ENCODE data around the gene IFNL1. TPM values are rescaled to one million over a fixed set of nuclear protein-coding genes. Genes with fewer than 3 reads are reported as not detected.
"Not testable (repeated sequence)": the region's sequence is repeated elsewhere in the genome, so short reads cannot be mapped to it uniquely, and the experiment has no call there.

IFNL1 gene
- total RNA-seq, 1 donor from 2014 or later = not detected

DNA sequence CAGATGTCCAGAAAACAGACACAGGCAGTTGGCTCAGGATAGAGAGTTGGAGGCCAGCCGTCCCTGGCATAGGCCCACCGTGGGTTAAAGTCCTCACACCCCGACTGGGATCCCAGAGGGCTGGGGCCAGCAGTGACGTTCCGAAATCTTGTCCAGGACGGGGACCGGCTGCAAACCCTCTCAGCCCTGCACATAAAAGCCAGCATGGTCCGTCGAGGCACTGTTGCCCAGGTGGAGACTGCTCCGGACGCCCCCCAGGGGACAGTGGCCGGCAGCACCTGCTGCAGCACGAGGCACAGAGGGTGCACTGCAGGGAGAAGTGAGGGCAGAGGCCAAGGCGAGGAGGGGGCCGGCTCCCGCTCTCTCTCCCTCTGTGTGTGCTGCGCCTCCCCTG is 32.3 kb upstream of the IFNL1 start:
- intact Hi-C loops (cut with micrococcal nuclease) = no loop called here

DNA sequence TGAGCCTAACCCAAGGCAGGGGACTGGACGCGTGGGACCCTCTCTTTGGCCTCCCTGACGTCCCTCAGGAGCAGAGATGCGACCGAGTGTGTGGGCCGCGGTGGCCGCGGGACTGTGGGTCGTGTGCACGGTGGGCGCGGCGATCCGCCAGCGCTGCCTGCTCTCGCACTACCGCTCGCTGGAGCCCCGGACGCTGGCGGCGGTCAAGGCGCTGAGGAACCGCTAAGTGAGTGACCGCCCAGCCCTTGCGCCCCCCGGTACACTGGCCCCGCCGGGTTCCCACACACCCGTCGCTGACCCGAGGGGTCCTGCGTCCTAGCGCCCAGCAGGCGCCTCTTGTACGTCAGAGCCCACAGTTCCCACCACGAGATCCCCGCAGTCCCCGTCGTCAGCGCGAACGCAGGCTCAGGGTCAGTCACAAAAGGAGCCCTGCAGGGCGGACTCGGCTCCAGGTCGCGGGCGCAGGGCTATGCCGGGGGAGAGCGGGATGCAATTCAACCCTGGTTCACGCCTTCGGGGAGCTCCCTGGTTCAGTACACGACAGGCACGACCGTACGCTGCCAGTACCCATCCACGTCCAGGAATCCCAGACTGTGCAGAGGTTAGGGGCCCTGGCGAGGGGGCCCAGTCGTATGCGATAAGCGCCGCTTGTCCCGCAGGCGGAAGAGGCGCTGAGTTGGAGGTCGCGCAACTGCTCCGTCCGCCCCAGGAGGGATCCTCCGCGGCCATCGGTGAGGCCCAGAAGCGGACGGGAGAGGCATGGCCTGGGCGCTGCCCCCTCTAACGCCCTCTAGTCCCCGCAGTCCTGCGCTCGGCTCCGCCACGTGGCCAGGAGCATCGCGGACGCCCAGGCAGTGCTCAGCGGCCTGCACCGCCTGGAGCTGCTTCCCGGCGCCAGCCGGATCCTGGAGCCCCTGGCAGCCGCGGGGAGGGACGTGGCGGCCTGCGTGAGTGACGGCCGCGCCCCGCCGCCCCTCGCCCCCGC is 31.6 kb upstream of the IFNL1 start:
- H3K27me3 Mint-ChIP-seq (ENCODE audit: low read depth) = peaks cover 43% of the 10 kb centered on the region
- intact Hi-C loops (cut with micrococcal nuclease) = no loop called here
- H3K4me3 Mint-ChIP-seq (ENCODE audit: low read depth) = no peak overlapping the region
- peaks cover 2% of the 10 kb centered on the region for H3K4me1 Mint-ChIP-seq (ENCODE audit: low read depth)
- no peaks in the 10 kb centered on the region for H3K9me3 Mint-ChIP-seq
- H3K36me3 Mint-ChIP-seq (ENCODE audit: low read depth) = no peaks in the 10 kb centered on the region
- H3K27ac Mint-ChIP-seq = no peak overlapping the region
- no peak for DNase-seq (ENCODE audit: low spot score)

More for the DNA sequence above, 32.3 kb upstream of the IFNL1 start:
- H3K4me3 Mint-ChIP-seq (ENCODE audit: low read depth) = no peak overlapping the region
- H3K27me3 Mint-ChIP-seq (ENCODE audit: low read depth) = peaks cover 43% of the 10 kb centered on the region
- no peak for DNase-seq (ENCODE audit: low spot score)
- H3K36me3 Mint-ChIP-seq (ENCODE audit: low read depth) = no peaks in the 10 kb centered on the region
- H3K27ac Mint-ChIP-seq = no peak overlapping the region
- H3K4me1 Mint-ChIP-seq (ENCODE audit: low read depth) = peaks cover 2% of the 10 kb centered on the region
- H3K9me3 Mint-ChIP-seq = no peaks in the 10 kb centered on the region

DNA sequence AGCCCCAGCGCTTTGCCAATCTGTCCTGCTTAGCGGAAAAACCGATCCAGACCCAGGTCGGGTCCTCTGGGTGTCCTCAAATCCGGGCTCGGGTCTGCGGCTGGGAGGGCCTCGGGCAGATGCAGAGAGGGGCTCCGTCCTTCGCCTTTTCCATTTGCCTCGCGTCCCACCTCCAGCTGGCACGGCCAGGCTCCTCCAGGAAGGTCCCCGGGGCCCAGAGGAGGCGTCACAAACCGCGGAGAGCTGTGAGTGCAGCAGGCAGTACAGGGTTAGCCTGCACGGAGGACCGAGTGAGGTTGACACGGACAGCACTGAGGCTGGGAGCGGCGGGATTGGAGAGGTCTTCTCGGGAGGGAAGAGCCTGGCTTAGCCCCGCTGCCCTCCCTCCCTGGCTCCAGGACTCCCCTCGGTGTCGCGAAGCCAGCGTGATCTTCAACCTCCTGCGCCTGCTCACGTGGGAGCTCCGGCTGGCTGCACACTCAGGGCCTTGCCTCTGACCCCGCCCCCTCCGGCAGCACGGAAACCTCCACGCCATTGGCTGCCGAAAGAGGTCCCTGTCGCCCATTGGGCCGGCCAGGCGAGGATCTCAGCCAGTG is 30.8 kb upstream of the IFNL1 start:
- intact Hi-C loops (cut with micrococcal nuclease) = no loop called here
- Mint-ChIP-seq H3K27ac (no peak overlapping the region), H3K4me1 (ENCODE audit: low read depth) (peaks cover 2% of the 10 kb centered on the region), H3K4me3 (ENCODE audit: low read depth) (no peak overlapping the region), H3K36me3 (ENCODE audit: low read depth) (no peaks in the 10 kb centered on the region), H3K9me3 (no peaks in the 10 kb centered on the region), H3K27me3 (ENCODE audit: low read depth) (peaks cover 43% of the 10 kb centered on the region)
- DNase-seq (ENCODE audit: low spot score) = no peak

DNA sequence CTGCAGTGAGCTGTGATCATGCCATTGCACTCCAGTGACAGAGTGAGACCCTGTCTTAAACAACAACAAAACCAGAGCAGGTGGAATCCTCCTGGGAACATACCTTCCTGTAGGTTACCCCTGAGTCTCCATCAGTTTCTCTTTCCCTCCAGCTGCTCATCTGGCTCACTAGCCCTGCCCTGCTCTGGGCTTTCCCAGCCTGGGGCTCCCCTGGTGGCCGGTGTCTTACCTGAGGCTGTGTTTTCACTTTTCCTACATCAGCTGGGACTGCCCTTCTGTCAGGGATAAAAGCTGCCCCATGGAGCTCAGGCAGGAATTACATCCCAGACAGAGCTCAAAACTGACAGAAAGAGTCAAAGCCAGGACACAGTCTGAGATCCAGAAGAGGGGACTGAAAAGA is 28.1 kb upstream of the IFNL1 start, which contains the start of gene IFNL2:
Gene IFNL2 (plus strand): TSS at position 312 of the 400 bp plus-strand sequence. CDS start 173 bp downstream, outside the sequence.
- H3K27ac Mint-ChIP-seq; DNase-seq (ENCODE audit: low spot score); H3K4me3 Mint-ChIP-seq (ENCODE audit: low read depth); H3K4me1 Mint-ChIP-seq (ENCODE audit: low read depth); intact Hi-C loops (cut with micrococcal nuclease); H3K9me3 Mint-ChIP-seq; H3K36me3 Mint-ChIP-seq (ENCODE audit: low read depth): not testable (repeated sequence)
- H3K27me3 Mint-ChIP-seq (ENCODE audit: low read depth) = peaks cover 27% of the 10 kb centered on the region

DNA sequence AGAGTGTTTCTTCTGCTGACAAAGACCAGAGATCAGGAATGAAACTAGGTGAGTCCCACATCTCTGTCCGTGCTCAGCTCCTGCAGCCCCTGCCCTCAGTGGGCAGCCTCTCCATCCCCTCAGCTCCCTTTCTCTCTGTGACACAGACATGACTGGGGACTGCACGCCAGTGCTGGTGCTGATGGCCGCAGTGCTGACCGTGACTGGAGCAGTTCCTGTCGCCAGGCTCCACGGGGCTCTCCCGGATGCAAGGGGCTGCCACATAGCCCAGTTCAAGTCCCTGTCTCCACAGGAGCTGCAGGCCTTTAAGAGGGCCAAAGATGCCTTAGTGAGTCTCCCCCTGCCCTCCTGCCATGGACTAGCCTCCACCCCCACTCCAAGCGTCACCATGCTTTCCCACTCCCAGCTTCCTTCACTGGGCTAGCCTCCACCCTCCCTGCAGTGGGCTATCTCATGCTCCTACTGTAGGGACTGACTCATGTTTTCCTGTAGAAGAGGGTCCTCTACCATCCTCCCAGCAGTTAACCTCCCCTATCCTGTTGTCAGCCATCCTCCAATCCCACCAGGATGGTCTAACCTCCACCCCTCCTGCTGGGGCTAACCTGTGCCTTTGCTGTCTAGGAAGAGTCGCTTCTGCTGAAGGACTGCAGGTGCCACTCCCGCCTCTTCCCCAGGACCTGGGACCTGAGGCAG is 27.5 kb upstream of the IFNL1 start:
- H3K4me3 Mint-ChIP-seq (ENCODE audit: low read depth); H3K4me1 Mint-ChIP-seq (ENCODE audit: low read depth); H3K27ac Mint-ChIP-seq; DNase-seq (ENCODE audit: low spot score); intact Hi-C loops (cut with micrococcal nuclease); H3K9me3 Mint-ChIP-seq; H3K36me3 Mint-ChIP-seq (ENCODE audit: low read depth): not testable (repeated sequence)
- peaks cover 22% of the 10 kb centered on the region for H3K27me3 Mint-ChIP-seq (ENCODE audit: low read depth)

DNA sequence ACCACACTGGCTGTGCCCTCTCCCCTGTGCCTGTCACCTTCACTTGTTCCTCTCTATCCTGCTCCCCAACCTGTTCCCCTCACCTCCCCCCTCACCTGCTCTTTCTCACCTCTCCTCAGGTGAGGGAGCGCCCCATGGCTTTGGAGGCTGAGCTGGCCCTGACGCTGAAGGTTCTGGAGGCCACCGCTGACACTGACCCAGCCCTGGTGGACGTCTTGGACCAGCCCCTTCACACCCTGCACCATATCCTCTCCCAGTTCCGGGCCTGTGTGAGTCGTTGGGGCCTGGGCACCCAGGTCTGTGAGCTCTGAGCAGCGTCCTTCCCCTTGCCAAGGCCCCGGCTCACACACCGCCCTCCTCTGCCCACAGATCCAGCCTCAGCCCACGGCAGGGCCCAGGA is 26.8 kb upstream of the IFNL1 start:
- DNase-seq (ENCODE audit: low spot score); H3K4me1 Mint-ChIP-seq (ENCODE audit: low read depth); H3K4me3 Mint-ChIP-seq (ENCODE audit: low read depth); H3K36me3 Mint-ChIP-seq (ENCODE audit: low read depth); intact Hi-C loops (cut with micrococcal nuclease); H3K9me3 Mint-ChIP-seq; H3K27ac Mint-ChIP-seq: not testable (repeated sequence)
- H3K27me3 Mint-ChIP-seq (ENCODE audit: low read depth) = peaks cover 16% of the 10 kb centered on the region

DNA sequence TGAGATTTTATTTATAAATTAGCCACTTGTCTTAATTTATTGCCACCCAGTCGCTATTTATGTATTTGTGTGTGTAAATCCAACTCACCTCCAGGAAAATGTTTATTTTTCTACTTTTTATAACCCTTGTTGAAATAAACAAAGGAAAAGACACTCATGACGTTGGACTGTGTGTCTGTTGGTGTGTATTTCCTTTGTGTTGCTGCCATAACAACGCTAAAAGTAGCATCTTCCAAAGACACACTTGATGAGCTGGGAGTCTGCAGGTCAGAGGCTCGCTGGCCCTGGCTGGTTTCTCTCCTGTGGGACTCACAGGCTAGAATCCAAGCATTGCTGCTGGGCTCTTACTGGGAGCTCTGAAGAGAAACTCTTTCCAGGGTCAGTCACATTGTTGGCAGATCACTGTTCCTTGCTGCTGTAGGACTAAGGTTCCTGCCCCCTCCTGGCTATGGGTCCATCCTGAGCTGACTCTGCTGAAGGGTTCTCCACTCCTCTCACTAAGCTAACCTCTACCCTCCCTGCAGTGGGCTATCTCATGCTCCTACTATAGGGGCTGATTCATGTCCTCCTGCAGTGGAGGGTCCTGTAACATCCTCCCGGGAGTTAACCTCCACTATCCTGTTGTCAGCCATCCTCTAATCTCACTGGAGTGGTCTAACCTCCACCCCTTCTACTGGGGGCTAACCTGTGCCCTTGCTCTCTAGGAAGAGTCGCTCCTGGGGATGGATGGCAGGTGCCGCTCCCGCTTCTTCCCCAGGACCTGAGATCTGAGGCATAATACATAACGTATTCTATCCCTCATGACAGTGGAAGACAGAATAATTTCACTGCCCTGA is 26.0 kb upstream of the IFNL1 start:
- intact Hi-C loops (cut with micrococcal nuclease) = no loop called here
- no peak overlapping the region for H3K27ac Mint-ChIP-seq
- H3K4me3 Mint-ChIP-seq (ENCODE audit: low read depth) = no peak overlapping the region
- no peak for DNase-seq (ENCODE audit: low spot score)
- H3K9me3 Mint-ChIP-seq = no peaks in the 10 kb centered on the region
- no peaks in the 10 kb centered on the region for H3K4me1 Mint-ChIP-seq (ENCODE audit: low read depth)
- peaks cover 11% of the 10 kb centered on the region for H3K27me3 Mint-ChIP-seq (ENCODE audit: low read depth)
- no peaks in the 10 kb centered on the region for H3K36me3 Mint-ChIP-seq (ENCODE audit: low read depth)

DNA sequence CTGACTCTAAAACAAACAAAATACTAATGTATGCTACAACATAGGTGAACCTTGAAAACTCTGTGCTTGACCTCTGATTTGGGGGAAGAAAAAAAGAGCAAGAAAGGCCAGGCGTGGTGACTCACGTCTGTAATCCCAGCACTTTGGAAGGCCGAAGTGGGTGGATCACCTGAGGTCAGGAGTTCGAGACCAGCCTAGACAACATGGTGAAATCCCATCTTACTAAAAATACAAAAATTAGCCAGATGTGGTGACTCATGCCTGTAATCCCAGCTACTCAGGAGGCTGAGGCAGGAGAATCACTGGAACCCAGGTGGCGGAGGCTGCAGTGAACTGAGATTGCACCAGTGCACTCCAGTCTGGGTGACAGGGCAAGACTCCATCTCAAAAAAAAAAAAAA is 22.3 kb upstream of the IFNL1 start:
- DNase-seq (ENCODE audit: low spot score); H3K36me3 Mint-ChIP-seq (ENCODE audit: low read depth); H3K27ac Mint-ChIP-seq; H3K4me1 Mint-ChIP-seq (ENCODE audit: low read depth); H3K9me3 Mint-ChIP-seq; H3K4me3 Mint-ChIP-seq (ENCODE audit: low read depth); intact Hi-C loops (cut with micrococcal nuclease): not testable (repeated sequence)
- peaks cover 12% of the 10 kb centered on the region for H3K27me3 Mint-ChIP-seq (ENCODE audit: low read depth)

DNA sequence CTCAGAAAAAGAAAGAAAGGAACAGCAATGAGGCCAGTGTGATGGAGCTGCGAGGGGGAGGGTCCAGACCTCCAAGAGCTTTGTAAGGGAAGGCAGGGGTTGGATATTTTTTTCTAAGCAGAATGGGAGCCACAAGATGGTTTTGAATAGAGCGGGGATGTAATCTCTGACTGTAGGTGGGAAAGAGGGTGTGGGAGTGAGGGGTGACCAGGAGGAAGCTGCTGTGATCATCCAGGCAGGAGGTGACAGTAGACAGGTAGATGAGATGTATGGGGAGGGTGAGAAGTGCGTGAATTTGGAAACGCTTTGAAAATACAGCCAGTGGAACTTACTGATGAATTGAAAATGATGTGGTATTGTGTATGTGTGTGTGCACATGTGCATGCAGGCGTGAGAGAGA is 20.6 kb upstream of the IFNL1 start:
- Mint-ChIP-seq H3K9me3 (no peaks in the 10 kb centered on the region), H3K27me3 (ENCODE audit: low read depth) (peaks cover 13% of the 10 kb centered on the region), H3K4me3 (ENCODE audit: low read depth) (no peak overlapping the region), H3K4me1 (ENCODE audit: low read depth) (no peaks in the 10 kb centered on the region), H3K27ac (no peak overlapping the region), H3K36me3 (ENCODE audit: low read depth) (no peaks in the 10 kb centered on the region)
- DNase-seq (ENCODE audit: low spot score) = no peak
- intact Hi-C loops (cut with micrococcal nuclease) = no loop called here

DNA sequence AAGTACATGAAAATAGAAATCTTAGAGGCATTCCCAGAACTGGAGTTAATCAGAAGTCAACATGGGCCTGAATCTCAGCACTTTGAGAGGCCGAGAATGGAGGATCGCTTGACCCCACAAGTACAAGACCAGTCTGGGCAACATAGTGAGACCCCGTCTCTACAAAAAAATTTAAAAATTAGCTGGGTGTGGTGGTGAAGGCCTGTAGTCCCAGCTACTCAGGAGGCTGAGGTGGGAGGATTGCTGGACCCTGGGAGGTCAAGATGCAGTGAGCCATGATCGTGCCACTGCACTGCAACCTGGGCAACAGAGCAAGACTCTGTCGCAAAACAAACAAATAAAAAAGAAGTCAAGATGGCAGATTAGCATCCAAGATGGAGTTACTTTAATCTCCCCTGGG is 19.5 kb upstream of the IFNL1 start:
- no peak overlapping the region for H3K4me3 Mint-ChIP-seq (ENCODE audit: low read depth)
- intact Hi-C loops (cut with micrococcal nuclease) = no loop called here
- peaks cover 13% of the 10 kb centered on the region for H3K27me3 Mint-ChIP-seq (ENCODE audit: low read depth)
- no peaks in the 10 kb centered on the region for H3K4me1 Mint-ChIP-seq (ENCODE audit: low read depth)
- H3K36me3 Mint-ChIP-seq (ENCODE audit: low read depth) = no peaks in the 10 kb centered on the region
- no peak overlapping the region for H3K27ac Mint-ChIP-seq
- DNase-seq (ENCODE audit: low spot score) = no peak
- no peaks in the 10 kb centered on the region for H3K9me3 Mint-ChIP-seq

DNA sequence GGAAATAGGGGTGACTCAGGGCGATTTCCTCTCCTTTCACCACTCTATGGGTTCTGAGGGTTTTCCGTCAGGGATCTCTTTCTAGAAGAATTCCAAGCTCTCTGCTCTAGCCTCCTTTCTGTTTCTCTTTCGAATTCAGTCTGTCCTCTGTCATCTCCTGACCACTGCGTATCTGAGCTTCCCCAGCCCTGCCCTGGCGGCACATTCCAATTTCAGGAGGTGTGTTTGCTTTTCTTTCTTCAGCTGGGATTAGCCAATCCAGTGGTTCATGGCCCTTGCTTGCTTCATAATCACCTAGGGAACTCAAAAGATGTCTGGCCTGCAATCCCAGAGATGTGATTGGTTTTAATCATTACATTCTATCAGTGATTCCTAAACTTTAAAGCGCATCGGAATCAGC is 18.6 kb upstream of the IFNL1 start:
- H3K9me3 Mint-ChIP-seq = no peaks in the 10 kb centered on the region
- no peak overlapping the region for H3K4me3 Mint-ChIP-seq (ENCODE audit: low read depth)
- no peak overlapping the region for H3K27ac Mint-ChIP-seq
- H3K27me3 Mint-ChIP-seq (ENCODE audit: low read depth) = peaks cover 16% of the 10 kb centered on the region
- intact Hi-C loops (cut with micrococcal nuclease) = no loop called here
- H3K36me3 Mint-ChIP-seq (ENCODE audit: low read depth) = no peaks in the 10 kb centered on the region
- DNase-seq (ENCODE audit: low spot score) = no peak
- H3K4me1 Mint-ChIP-seq (ENCODE audit: low read depth) = no peaks in the 10 kb centered on the region

DNA sequence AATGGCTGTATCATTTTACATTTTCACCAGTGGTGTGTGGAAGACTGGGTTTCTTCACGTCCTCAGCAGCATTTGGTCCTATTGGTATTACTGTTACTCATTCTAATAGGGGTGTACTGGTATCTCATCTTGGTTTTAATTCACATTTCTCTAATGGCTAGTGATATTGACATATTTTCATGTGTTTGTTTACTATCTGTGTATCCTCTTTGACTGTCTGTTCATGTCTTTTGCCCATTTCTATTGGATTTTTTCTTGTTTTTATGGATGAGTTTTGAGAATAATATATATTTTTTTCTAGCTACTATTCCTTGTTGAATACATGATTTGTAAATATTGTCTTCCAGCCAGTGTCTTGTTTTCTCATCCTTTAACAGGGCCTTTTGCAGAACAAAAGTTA is 14.2 kb upstream of the IFNL1 start:
- peaks cover 9% of the 10 kb centered on the region for H3K9me3 Mint-ChIP-seq
- intact Hi-C loops (cut with micrococcal nuclease) = no loop called here
- H3K4me1 Mint-ChIP-seq (ENCODE audit: low read depth) = no peaks in the 10 kb centered on the region
- H3K27me3 Mint-ChIP-seq (ENCODE audit: low read depth) = peaks cover 22% of the 10 kb centered on the region
- no peak overlapping the region for H3K27ac Mint-ChIP-seq
- no peak for DNase-seq (ENCODE audit: low spot score)
- H3K36me3 Mint-ChIP-seq (ENCODE audit: low read depth) = no peaks in the 10 kb centered on the region
- H3K4me3 Mint-ChIP-seq (ENCODE audit: low read depth) = no peak overlapping the region
